T-helper 1 cell (primary cell): ENCODE results near the gene AKAP8.
"Not testable (repeated sequence)": the region's sequence is repeated elsewhere in the genome, so short reads cannot be mapped to it uniquely, and the experiment has no call there.

ENCODE experiments used
- DNase-seq, 5 donors: peaks; one replicate each; pipeline ENCODE4 v3.0.0-alpha.2; 2012 to 2020

Gene AKAP8

GRCh38 chr19:15403151-15403531 is 23.6 kb upstream of the AKAP8 start:
- no peak for DNase-seq

GRCh38 chr19:15402411-15403150 is 23.0 kb upstream of the AKAP8 start:
- no peak for DNase-seq

GRCh38 chr19:15401397-15401710 is 21.8 kb upstream of the AKAP8 start:
- no peak for DNase-seq

GRCh38 chr19:15400521-15401396 is 21.2 kb upstream of the AKAP8 start:
- DNase-seq, result no peak

- DNase-seq, result no peak
Observed at GRCh38 chr19:15399635-15400034, 20.0 kb upstream of the AKAP8 start.

GRCh38 chr19:15399234-15399515 is 19.6 kb upstream of the AKAP8 start:
- DNase-seq, result no peak

- DNase-seq, result no peak
Observed at GRCh38 chr19:15398501-15399233, 19.1 kb upstream of the AKAP8 start.

- no peak for DNase-seq
Observed at GRCh38 chr19:15397782-15398181, 18.2 kb upstream of the AKAP8 start.

- DNase-seq, result no peak
Observed at GRCh38 chr19:15397236-15397635, 17.6 kb upstream of the AKAP8 start.

GRCh38 chr19:15396436-15396835 is 16.8 kb upstream of the AKAP8 start:
- no peak for DNase-seq

GRCh38 chr19:15395251-15395650 is 15.7 kb upstream of the AKAP8 start:
- not testable (repeated sequence) for DNase-seq

- DNase-seq, result no peak
Observed at GRCh38 chr19:15394426-15394825, 14.8 kb upstream of the AKAP8 start.

GRCh38 chr19:15393963-15394362 is 14.4 kb upstream of the AKAP8 start:
- DNase-seq, result no peak

GRCh38 chr19:15390814-15391213 is 11.2 kb upstream of the AKAP8 start:
- no peak for DNase-seq

GRCh38 chr19:15381864-15382263 is 2.3 kb upstream of the AKAP8 start:
- no peak for DNase-seq

- no peak for DNase-seq
Observed at GRCh38 chr19:15381429-15381828, 1.8 kb upstream of the AKAP8 start.

GRCh38 chr19:15379999-15380647 is 536 bp upstream of the AKAP8 start:
- peak in 1 of 5 donors; percentile 38 for DNase-seq

GRCh38 chr19:15378534-15379082 is 979 bp downstream of the AKAP8 start:
- DNase-seq, result peak in 3 of 5 donors; percentile 36 to 65 (median 39)

GRCh38 chr19:15374796-15375440 is 4.7 kb downstream of the AKAP8 start:
- no peak for DNase-seq

- no peak for DNase-seq
Observed at GRCh38 chr19:15374105-15374651, 5.4 kb downstream of the AKAP8 start.

GRCh38 chr19:15373644-15374043 is 5.9 kb downstream of the AKAP8 start:
- DNase-seq, result no peak

- no peak for DNase-seq
Observed at GRCh38 chr19:15372891-15373301, 6.7 kb downstream of the AKAP8 start.
